DND-41 (cell line): ENCODE results near the gene FAM171A2.

Experiments
- ATAC-seq: fragments of 200-7000 bp; cut with Tn5 transposase; 3 replicates; pipeline ENCODE4 v1.9.1; 2021; ENCODE audit warnings: low read depth; ENCODE audit not compliant: insufficient read depth
- DNase-seq: peaks from one replicate; pipeline ENCODE4 v3.0.0-alpha.2; 2020
- H2AFZ ChIP-seq: 2 replicates; pipeline ENCODE4 v1.6.0; 2012; ENCODE audit warnings: low read depth, low read length
- H3K27ac ChIP-seq: 2 replicates; pipeline ENCODE4 v1.5.1; 2012; ENCODE audit warnings: low read length, inconsistent platforms
- H3K27me3 ChIP-seq: fragments of 200-600 bp; sonication (generic); 2 replicates; pipeline ENCODE4 v1.6.0; 2012; ENCODE audit warnings: low read length, mild to moderate bottlenecking, inconsistent platforms; ENCODE audit not compliant: insufficient read depth, poor library complexity
- H3K36me3 ChIP-seq: 2 replicates; pipeline ENCODE4 v1.5.1; 2012; ENCODE audit warnings: low read length, inconsistent platforms; ENCODE audit not compliant: insufficient read depth
- H3K4me1 ChIP-seq: 2 replicates; pipeline ENCODE4 v1.5.1; 2012; ENCODE audit warnings: mild to moderate bottlenecking, low read length; ENCODE audit not compliant: insufficient read depth
- H3K4me2 ChIP-seq: 2 replicates; pipeline ENCODE4 v1.6.0; 2012; ENCODE audit warnings: mild to moderate bottlenecking, moderate library complexity, low read length, inconsistent platforms; ENCODE audit not compliant: insufficient read depth
- H3K4me3 ChIP-seq, 2 experiments: fragments of 200-600 bp in 1 of 2; shearing (Covaris generic) in 1 of 2; 2 replicates each; pipeline ENCODE4 v1.5.1; 2012 to 2016; ENCODE audit warnings: inconsistent platforms in 2 of 2, low read length in 2 of 2, mild to moderate bottlenecking in 2 of 2, low read depth in 1 of 2, moderate library complexity in 1 of 2
- H3K79me2 ChIP-seq: 2 replicates; pipeline ENCODE4 v1.6.0; 2012; ENCODE audit warnings: low read length, inconsistent platforms; ENCODE audit not compliant: insufficient read depth
- H3K9ac ChIP-seq: 2 replicates; pipeline ENCODE4 v1.6.0; 2012; ENCODE audit warnings: low read depth, mild to moderate bottlenecking, inconsistent platforms, low read length, moderate library complexity
- H3K9me3 ChIP-seq: 2 replicates; pipeline ENCODE4 v1.5.1; 2012; ENCODE audit warnings: low read length, moderate library complexity, mild to moderate bottlenecking, inconsistent platforms; ENCODE audit not compliant: insufficient read depth, severe bottlenecking
- H4K20me1 ChIP-seq: 2 replicates; pipeline ENCODE4 v1.6.0; 2012; ENCODE audit warnings: low read length; ENCODE audit not compliant: insufficient read depth
- CTCF ChIP-seq: IDR thresholded peaks from 2 replicates; pipeline ENCODE4 v1.5.1; 2012; ENCODE audit warnings: borderline replicate concordance, low read length, moderate library complexity, mild to moderate bottlenecking; ENCODE audit not compliant: poor library complexity, severe bottlenecking; ENCODE audit errors: extremely low read depth
- EZH2 ChIP-seq: IDR thresholded peaks from 3 replicates; pipeline ENCODE4 v1.6.1; 2012; ENCODE audit warnings: borderline replicate concordance, low read depth, mild to moderate bottlenecking, moderate library complexity, low read length, inconsistent platforms; ENCODE audit not compliant: severe bottlenecking

The FAM171A2 gene

GRCh38 chr17:44384823-44385286 is 21.2 kb upstream of the FAM171A2 start:
- H3K27me3 ChIP-seq = peaks cover 2% of the 10 kb centered on the region
- H3K9me3 ChIP-seq = no peaks in the 10 kb centered on the region
- peak overlapping the region; percentile 59 for H2AFZ ChIP-seq
- no peak for DNase-seq
- no peaks in the 10 kb centered on the region for H3K36me3 ChIP-seq
- ATAC-seq = peak; percentile 22; the same call in 2 of the 3 replicates
- no peaks in the 10 kb centered on the region for H3K79me2 ChIP-seq
- H3K9ac ChIP-seq = peak overlapping the region; percentile 18; the same call in 1 of the 2 replicates
- H3K27ac ChIP-seq = no peak overlapping the region
- TF ChIP-seq CTCF (no peak), EZH2 (no peak)
- peak overlapping the region; percentile 70 for H3K4me2 ChIP-seq
- peak overlapping the region in 1 of 2 experiments; percentile 44; a peak in 2 of 4 replicates for H3K4me3 ChIP-seq
- no peaks in the 10 kb centered on the region; the same call in 1 of the 2 replicates for H4K20me1 ChIP-seq
- peaks cover 10% of the 10 kb centered on the region for H3K4me1 ChIP-seq

- no peak for ATAC-seq
- H3K9ac ChIP-seq = no peak overlapping the region
- TF ChIP-seq CTCF (no peak), EZH2 (no peak)
- H3K27ac ChIP-seq = no peak overlapping the region
- H4K20me1 ChIP-seq = no peaks in the 10 kb centered on the region; the same call in 1 of the 2 replicates
- H3K4me1 ChIP-seq = peaks cover 10% of the 10 kb centered on the region
- H3K4me2 ChIP-seq = peak overlapping the region; percentile 70; the same call in 1 of the 2 replicates
- H3K79me2 ChIP-seq = no peaks in the 10 kb centered on the region
- peaks cover 2% of the 10 kb centered on the region for H3K27me3 ChIP-seq
- H2AFZ ChIP-seq = no peak overlapping the region
- H3K4me3 ChIP-seq = no peak overlapping the region
- DNase-seq = no peak
- no peaks in the 10 kb centered on the region for H3K9me3 ChIP-seq
- H3K36me3 ChIP-seq = no peaks in the 10 kb centered on the region
Observed at GRCh38 chr17:44384281-44384822, 20.7 kb upstream of the FAM171A2 start.

GRCh38 chr17:44383861-44384260 is 20.2 kb upstream of the FAM171A2 start:
- no peaks in the 10 kb centered on the region for H3K36me3 ChIP-seq
- H3K9me3 ChIP-seq = no peaks in the 10 kb centered on the region
- no peak overlapping the region for H3K9ac ChIP-seq
- H3K27me3 ChIP-seq = peaks cover 2% of the 10 kb centered on the region
- no peak overlapping the region for H2AFZ ChIP-seq
- peaks cover 10% of the 10 kb centered on the region for H3K4me1 ChIP-seq
- no peaks in the 10 kb centered on the region for H3K79me2 ChIP-seq
- H4K20me1 ChIP-seq = no peaks in the 10 kb centered on the region; the same call in 1 of the 2 replicates
- DNase-seq (no peak), ATAC-seq (no peak)
- no peak overlapping the region for H3K27ac ChIP-seq
- no peak overlapping the region for H3K4me2 ChIP-seq
- TF ChIP-seq CTCF (no peak), EZH2 (no peak)
- H3K4me3 ChIP-seq = no peak overlapping the region
